Measurements from ENCODE around the gene RCAN2. TPM values are rescaled to one million over a fixed set of nuclear protein-coding genes. Genes with fewer than 3 reads are reported as not detected.

RCAN2 gene
- total RNA-seq, 1 experiment from 2014 or later: not detected

- in situ Hi-C loops (cut with HindIII; ENCODE audit: low pct_unique_long_range_greater_than_20kb, low sequenced_read_pairs): no loop called here
- no peak for DNase-seq (ENCODE audit: low read depth)
These were observed 228.1 kb downstream of the RCAN2 start for GRCh38 chr6:46262928-46263706.

GRCh38 chr6:46258249-46258648, 233.0 kb downstream of the RCAN2 start:
- DNase-seq (ENCODE audit: low read depth): no peak
- in situ Hi-C loops (cut with HindIII; ENCODE audit: low pct_unique_long_range_greater_than_20kb, low sequenced_read_pairs): no loop called here

DNA sequence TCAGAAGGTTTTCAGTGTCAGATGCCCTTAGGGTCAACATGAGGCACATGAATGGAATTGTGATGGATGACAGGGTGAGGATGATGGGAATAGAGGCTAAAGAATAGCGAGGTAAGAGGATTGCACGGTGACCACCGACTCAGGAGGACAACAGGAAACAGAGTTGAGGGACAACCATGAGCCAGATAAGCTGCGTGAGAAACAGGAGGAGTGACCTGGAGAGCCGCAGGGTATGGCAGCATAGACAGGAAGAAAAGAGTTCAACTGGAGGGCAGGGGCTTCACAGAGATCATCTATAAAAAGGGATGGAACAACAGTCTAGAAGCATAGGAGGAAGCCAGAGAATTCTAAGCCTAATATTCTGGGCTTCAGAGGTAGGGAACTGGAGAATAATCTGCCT, 235.7 kb downstream of the RCAN2 start:
- DNase-seq (ENCODE audit: low read depth): no peak
- in situ Hi-C loops (cut with HindIII; ENCODE audit: low pct_unique_long_range_greater_than_20kb, low sequenced_read_pairs): no loop called here

DNA sequence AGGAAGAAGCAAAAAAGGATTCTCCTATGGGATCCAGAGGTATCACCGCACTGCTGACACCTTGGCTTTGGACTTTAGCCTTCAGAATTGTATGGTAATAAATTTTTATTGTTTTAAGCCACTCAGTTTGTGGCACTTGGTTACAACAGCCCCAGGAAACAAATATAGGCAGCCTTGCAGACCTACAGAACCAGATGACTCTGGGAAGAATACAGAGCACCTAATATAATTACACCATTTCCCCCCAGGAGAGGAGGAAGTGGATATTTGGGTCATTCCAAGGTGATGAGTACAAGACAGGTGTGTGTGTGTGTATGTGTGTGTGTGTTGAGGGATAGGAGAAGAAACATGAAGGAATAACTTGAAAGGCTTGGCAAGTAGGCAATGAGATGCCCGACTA, 236.3 kb downstream of the RCAN2 start:
- DNase-seq (ENCODE audit: low read depth): no peak
- in situ Hi-C loops (cut with HindIII; ENCODE audit: low pct_unique_long_range_greater_than_20kb, low sequenced_read_pairs): no loop called here

- in situ Hi-C loops (cut with HindIII; ENCODE audit: low pct_unique_long_range_greater_than_20kb, low sequenced_read_pairs): no loop called here
- DNase-seq (ENCODE audit: low read depth): no peak
These were observed 236.9 kb downstream of the RCAN2 start for GRCh38 chr6:46254331-46254730.

DNA sequence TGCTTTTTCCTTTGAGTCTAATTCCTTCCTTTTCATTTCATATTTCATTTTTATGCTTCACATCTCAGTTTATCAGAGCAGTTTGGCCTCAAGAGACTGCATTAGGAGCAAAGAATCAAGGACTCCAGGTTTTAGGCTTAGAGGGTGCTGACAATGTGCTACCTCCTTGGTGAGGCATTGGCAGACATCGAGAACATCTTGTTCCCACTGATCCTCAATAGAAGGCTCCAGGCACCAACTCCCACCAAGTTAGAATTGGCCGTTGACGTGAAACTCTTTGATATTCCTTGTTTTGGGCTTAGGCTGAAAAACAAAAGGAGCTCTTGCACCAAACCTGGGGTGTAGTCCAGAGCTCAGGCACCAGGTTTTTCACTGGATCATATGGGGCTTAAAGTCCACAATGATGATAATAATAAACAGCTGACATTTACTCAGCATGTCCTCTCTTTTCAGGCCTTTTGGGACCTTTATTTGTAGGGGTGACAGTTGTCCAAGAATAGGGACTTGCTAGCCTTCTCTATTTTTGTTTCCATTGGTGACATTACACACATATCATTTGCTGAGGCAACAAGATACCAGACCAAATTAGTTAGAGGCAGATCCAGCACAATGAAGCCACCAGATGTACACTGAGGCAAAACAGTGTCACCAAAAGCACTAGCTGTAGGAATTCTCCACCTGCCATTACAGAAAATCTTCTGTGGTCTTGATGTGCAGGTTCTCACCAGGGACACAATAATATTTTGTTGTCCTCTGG, 239.5 kb downstream of the RCAN2 start:
- in situ Hi-C loops (cut with HindIII; ENCODE audit: low pct_unique_long_range_greater_than_20kb, low sequenced_read_pairs): no loop called here
- no peak for DNase-seq (ENCODE audit: low read depth)

DNA sequence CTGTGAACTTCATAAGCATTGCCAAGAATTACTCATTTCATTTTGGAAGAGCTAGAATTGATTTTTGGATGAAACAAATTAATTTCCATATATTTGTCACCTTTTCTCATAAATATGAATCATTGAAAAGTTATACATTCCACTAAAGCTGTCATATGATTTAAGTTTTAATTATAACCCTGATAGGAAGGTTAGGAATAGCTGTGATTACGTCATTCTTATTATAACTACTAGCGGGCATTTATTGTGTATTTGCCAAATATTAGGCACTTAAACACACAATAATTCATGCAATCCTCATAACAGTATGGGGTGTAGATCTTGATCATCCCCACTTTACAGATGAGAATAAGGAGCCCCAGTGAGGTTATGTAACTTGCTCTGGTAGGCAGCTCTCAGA, 243.1 kb downstream of the RCAN2 start:
- no peak for DNase-seq (ENCODE audit: low read depth)
- in situ Hi-C loops (cut with HindIII; ENCODE audit: low pct_unique_long_range_greater_than_20kb, low sequenced_read_pairs): no loop called here

- no peak for DNase-seq (ENCODE audit: low read depth)
- in situ Hi-C loops (cut with HindIII; ENCODE audit: low pct_unique_long_range_greater_than_20kb, low sequenced_read_pairs): no loop called here
These were observed 244.5 kb downstream of the RCAN2 start for GRCh38 chr6:46246727-46247126.

DNA sequence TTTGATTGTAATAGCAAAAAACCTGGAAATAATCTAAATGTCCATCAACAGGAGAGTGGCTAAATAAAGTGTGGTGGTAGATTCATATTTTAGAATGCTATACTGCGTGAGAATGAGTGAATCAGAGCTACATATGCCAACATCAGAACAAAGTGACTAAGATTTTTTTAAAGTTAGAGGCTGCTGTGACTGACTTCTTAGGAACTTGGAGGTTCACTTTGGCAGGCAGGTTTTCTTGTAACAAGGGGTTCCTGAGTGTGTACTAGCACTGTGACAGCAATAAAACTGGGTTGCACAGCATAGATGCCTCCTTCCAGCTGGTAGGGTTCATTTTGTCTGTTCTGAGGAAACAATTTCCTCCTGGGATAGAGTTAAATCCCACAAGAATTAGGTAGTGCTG, 245.2 kb downstream of the RCAN2 start:
- DNase-seq (ENCODE audit: low read depth): no peak
- in situ Hi-C loops (cut with HindIII; ENCODE audit: low pct_unique_long_range_greater_than_20kb, low sequenced_read_pairs): no loop called here

DNA sequence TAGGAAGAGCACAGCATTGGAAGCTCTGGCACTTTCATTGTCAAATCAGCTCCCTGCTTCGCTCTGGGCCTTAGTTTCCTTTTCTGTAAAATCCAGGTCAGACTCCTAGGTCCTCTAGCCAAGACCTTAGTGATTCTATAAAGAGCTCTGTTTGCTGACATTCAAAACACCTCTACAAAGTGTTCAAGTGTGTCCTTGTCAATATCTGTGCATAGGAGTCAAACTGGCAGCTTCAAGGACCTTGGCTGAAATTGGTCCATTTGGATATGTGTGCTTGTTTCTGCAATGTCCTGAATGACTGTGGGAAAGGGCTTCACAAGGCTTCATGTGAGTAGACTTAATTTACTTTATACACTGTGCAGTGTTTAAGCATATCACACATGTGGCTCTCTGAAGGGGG, 246.6 kb downstream of the RCAN2 start:
- in situ Hi-C loops (cut with HindIII; ENCODE audit: low pct_unique_long_range_greater_than_20kb, low sequenced_read_pairs): no loop called here
- DNase-seq (ENCODE audit: low read depth): no peak

DNA sequence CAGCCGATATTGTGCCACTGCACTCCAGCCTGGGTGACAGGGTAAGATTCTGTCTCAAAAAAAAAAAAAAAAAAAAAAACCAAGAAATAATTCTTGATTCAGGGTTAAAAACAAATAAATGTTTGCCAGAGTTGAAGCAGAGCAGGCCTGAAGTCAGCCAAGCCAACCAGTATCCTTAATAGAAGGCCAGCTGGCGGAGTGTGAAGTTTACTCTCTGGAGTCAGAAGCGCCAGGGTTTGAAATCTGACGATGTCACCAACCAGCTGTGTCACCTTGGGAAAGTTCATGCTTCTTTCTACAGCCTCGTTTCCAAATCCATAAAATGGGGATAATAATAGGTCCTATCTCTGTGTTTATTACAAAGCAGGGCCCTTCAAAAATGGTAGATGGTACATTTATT, 247.5 kb downstream of the RCAN2 start:
- in situ Hi-C loops (cut with HindIII; ENCODE audit: low pct_unique_long_range_greater_than_20kb, low sequenced_read_pairs): no loop called here
- DNase-seq (ENCODE audit: low read depth): no peak

DNA sequence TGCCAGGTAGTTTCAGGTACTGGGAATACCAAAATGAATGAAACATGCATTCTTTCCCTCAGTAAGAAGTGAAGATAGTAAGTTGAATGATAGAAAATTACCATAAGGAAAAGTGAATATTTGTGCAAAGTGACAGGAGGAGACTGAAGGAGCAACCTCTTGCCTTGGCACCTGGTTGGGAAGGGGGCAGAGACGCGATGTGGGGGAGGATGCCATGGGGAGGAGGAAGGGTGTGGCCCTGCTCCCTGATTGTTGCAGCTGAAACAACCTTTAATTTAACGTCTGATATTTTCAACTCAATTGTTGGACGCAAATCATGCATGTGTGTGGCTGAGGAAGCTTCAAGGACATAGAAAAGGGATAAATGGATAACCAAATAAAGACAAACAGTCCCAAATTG, 248.3 kb downstream of the RCAN2 start:
- no peak for DNase-seq (ENCODE audit: low read depth)
- in situ Hi-C loops (cut with HindIII; ENCODE audit: low pct_unique_long_range_greater_than_20kb, low sequenced_read_pairs): no loop called here

GRCh38 chr6:46240866-46241565, 250.2 kb downstream of the RCAN2 start:
- in situ Hi-C loops (cut with HindIII; ENCODE audit: low pct_unique_long_range_greater_than_20kb, low sequenced_read_pairs): no loop called here
- no peak for DNase-seq (ENCODE audit: low read depth)

- DNase-seq (ENCODE audit: low read depth): no peak
- in situ Hi-C loops (cut with HindIII; ENCODE audit: low pct_unique_long_range_greater_than_20kb, low sequenced_read_pairs): no loop called here
These were observed 254.5 kb downstream of the RCAN2 start for GRCh38 chr6:46236752-46237151.

GRCh38 chr6:46235242-46235641, 256.0 kb downstream of the RCAN2 start:
- DNase-seq (ENCODE audit: low read depth): no peak
- in situ Hi-C loops (cut with HindIII; ENCODE audit: low pct_unique_long_range_greater_than_20kb, low sequenced_read_pairs): no loop called here

GRCh38 chr6:46234700-46235099, 256.5 kb downstream of the RCAN2 start:
- no peak for DNase-seq (ENCODE audit: low read depth)
- in situ Hi-C loops (cut with HindIII; ENCODE audit: low pct_unique_long_range_greater_than_20kb, low sequenced_read_pairs): no loop called here

- in situ Hi-C loops (cut with HindIII; ENCODE audit: low pct_unique_long_range_greater_than_20kb, low sequenced_read_pairs): no loop called here
- DNase-seq (ENCODE audit: low read depth): no peak
These were observed 257.1 kb downstream of the RCAN2 start for GRCh38 chr6:46234156-46234556.

DNA sequence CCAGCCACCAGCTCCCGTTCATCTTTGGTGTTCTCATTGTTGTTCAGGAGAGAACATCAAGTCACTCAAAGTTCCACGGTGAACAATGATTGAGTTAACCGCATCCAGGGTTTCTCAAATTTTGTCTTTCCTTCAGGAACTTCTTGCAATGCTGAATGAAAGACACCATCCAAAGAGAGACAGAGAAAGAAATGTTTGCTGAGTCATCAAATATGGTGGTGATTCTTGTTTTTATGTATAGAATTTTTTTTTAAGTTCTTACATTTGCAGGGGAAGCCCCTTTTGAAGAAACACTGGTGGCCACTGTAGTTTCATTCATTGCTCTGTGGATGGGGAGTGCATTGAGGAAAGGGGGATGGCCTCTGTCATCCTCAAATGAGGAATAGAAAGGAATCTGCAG, 258.1 kb downstream of the RCAN2 start:
- DNase-seq (ENCODE audit: low read depth): no peak
- in situ Hi-C loops (cut with HindIII; ENCODE audit: low pct_unique_long_range_greater_than_20kb, low sequenced_read_pairs): no loop called here

GRCh38 chr6:46222286-46222685, 269.0 kb downstream of the RCAN2 start:
- in situ Hi-C loops (cut with HindIII; ENCODE audit: low pct_unique_long_range_greater_than_20kb, low sequenced_read_pairs): no loop called here
- DNase-seq (ENCODE audit: low read depth): no peak
